ENCODE measurements around the gene KBTBD12.

DNA sequence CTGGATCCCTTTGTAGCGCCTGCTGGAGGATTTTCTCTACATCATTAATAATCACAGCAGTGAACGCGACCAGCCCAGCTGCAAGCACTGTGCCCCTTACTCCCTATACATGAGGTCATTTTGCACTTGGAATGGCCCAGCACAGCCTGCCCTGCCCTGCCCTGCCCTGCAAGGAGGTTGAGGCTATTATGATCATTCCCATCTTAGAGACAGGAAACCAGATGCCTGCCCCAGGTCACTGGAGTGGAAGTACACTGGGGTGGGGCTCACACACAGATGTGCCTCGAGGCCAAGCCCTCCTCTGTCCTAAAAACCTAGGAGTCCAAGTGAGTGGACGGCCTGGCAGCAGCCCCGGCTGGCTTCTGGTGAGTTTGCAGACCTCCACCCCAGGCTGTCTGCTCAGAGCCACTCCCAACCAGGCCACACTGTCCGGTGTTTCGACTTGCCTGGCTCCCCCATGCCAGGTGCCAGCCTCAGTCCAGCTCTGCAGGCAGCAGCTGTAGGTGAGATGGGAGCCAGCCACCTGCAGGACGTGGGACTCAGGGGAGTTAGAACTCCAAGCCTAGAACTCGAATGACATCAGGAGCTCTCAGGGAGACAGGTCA lies 106.8 kb downstream of the KBTBD12 start:
- TF ChIP-seq CTCF (conservative IDR thresholded peaks at IDR 0.05 in 1 of 2, IDR thresholded peaks at IDR 0.05 in 1 of 2; ENCODE audit: low read depth in 1 of 2, low read length in 2 of 2), result no peak
- TF ChIP-seq EZH2 (IDR thresholded peaks at IDR 0.05; ENCODE audit: low read length, missing control alignments), result no peak

All from fibroblast of lung (primary cell).